Uterus (tissue), 4 donors: ENCODE data around the gene SUPT5H. TPM values are rescaled to one million over a fixed set of nuclear protein-coding genes. Genes with fewer than 3 reads are reported as not detected.
A peak's percentile ranks its signal among the peaks of the same experiment; 100 is the strongest.

Source experiments
- DNase-seq, 2 donors: peaks; one replicate each; pipeline ENCODE4 v3.0.0-alpha.2; 2019 to 2020
- H3K27ac ChIP-seq, 2 donors: fragments of 200-600 bp; sonication (generic); 1 replicate in 1 of 2; 2 replicates in 1 of 2; pipeline ENCODE4 v1.5.1; 2016 to 2018
- H3K27me3 ChIP-seq, 2 donors: fragments of 200-600 bp; sonication (generic); one replicate each; pipeline ENCODE4 v1.5.1; 2018 to 2019; ENCODE audit warnings: control low read depth in 1 of 2
- H3K36me3 ChIP-seq, 2 donors: fragments of 200-600 bp; sonication (generic); one replicate each; pipeline ENCODE4 v1.5.1; 2019; ENCODE audit warnings: control low read depth in 1 of 2
- H3K4me1 ChIP-seq, 2 donors: fragments of 200-600 bp; sonication (generic); one replicate each; pipeline ENCODE4 v1.5.1; 2018 to 2019; ENCODE audit warnings: control low read depth in 1 of 2
- H3K4me3 ChIP-seq, 2 donors: fragments of 200-600 bp; sonication (generic); 1 replicate in 1 of 2; 2 replicates in 1 of 2; pipeline ENCODE4 v1.5.1; 2018 to 2019; ENCODE audit warnings: mild to moderate bottlenecking in 1 of 2
- H3K9me3 ChIP-seq, 2 donors: fragments of 200-600 bp; sonication (generic); one replicate each; pipeline ENCODE4 v1.5.1; 2019; ENCODE audit warnings: control low read depth in 1 of 2
- POLR2A ChIP-seq, 2 donors: fragments of 450-650 bp; IDR thresholded peaks; one replicate each; pipeline ENCODE4 v1.6.1; 2016; ENCODE audit warnings: antibody characterized with exemption in 2 of 2, mild to moderate bottlenecking in 1 of 2, moderate library complexity in 1 of 2
- intact Hi-C: fragments of 100-400 bp; cut with DNase I; formaldehyde crosslinking; loops from one replicate; pipeline ENCODE4 v1.15.1; 2023; ENCODE audit warnings: low total_unique reads
- total RNA-seq, 4 donors: library from RNA; depleted of rRNA in 3 of 4; stranded (reverse); fragments of >200 nt in 3 of 4; gene quantifications; one replicate each; pipeline versions ENCODE4 v1.1.0 to v1.2.4, GENCODE V29; 2014 to 2023
- TF ChIP-seq, protein P1 (sequence below), 4 experiments: fragments of 200-600 bp in 2 of 4; fragments of 450-650 bp in 2 of 4; sonication (generic) in 2 of 4; IDR thresholded peaks; one replicate each; pipeline ENCODE4 v1.5.1; 2016 to 2019; ENCODE audit warnings: antibody characterized with exemption in 4 of 4, mild to moderate bottlenecking in 2 of 4, moderate library complexity in 1 of 4
- donor health status: DM: yes; HTN: yes; CAD: no.

SUPT5H gene
- total RNA-seq, 4 donors from 2014 or later: 11.8 to 119 (median 40.0) TPM

DNA sequence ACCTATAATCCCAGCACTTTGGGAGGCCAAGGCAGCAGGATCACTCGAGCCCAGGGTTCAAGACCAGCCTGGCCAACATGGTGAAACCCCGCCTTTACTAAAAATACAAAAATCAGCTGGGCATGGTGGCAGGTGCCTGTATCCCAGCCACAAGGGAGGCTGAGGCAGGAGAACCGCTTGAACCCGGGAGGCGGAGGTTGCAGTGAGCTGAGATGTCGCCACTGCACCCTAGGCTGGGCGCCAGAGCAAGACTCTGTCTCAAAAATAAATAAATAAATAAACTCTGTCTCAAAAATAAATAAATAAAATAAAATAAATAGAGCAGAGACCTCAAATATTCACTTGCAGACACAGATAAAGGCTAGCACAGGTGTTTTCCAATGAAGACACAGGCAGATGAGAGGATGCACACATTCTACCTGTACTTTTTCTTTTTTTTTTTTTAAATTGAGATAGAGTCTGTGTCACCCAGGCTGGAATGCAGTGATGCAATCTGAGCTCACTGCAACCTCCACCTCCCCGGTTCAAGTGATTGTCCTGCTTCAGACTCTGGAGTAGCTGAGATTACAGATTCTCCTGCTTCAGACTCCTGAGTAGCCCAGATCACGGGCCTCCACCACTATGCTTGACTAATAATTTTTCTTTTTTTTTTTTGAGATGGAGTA is 7.0 kb upstream of the SUPT5H start:
- no peak overlapping the region for H3K4me3 ChIP-seq
- H3K27ac ChIP-seq: no peak overlapping the region
- no peaks in the 10 kb centered on the region for H3K36me3 ChIP-seq
- TF ChIP-seq, protein P1, sequence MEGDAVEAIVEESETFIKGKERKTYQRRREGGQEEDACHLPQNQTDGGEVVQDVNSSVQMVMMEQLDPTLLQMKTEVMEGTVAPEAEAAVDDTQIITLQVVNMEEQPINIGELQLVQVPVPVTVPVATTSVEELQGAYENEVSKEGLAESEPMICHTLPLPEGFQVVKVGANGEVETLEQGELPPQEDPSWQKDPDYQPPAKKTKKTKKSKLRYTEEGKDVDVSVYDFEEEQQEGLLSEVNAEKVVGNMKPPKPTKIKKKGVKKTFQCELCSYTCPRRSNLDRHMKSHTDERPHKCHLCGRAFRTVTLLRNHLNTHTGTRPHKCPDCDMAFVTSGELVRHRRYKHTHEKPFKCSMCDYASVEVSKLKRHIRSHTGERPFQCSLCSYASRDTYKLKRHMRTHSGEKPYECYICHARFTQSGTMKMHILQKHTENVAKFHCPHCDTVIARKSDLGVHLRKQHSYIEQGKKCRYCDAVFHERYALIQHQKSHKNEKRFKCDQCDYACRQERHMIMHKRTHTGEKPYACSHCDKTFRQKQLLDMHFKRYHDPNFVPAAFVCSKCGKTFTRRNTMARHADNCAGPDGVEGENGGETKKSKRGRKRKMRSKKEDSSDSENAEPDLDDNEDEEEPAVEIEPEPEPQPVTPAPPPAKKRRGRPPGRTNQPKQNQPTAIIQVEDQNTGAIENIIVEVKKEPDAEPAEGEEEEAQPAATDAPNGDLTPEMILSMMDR (IDR thresholded peaks at IDR 0.05): no peak
- no peak for TF ChIP-seq POLR2A (IDR thresholded peaks at IDR 0.05)
- no peaks in the 10 kb centered on the region for H3K9me3 ChIP-seq
- DNase-seq: no peak
- H3K4me1 ChIP-seq: peaks cover 0 to 17% of the 10 kb centered on the region in 2 donors
- intact Hi-C loops: no loop called here
- H3K27me3 ChIP-seq: no peaks in the 10 kb centered on the region

- H3K27me3 ChIP-seq: no peaks in the 10 kb centered on the region
- no peak for DNase-seq
- H3K9me3 ChIP-seq: no peaks in the 10 kb centered on the region
- peaks cover 0 to 8% of the 10 kb centered on the region in 2 donors for H3K4me1 ChIP-seq
- peak overlapping the region; percentile 94 to 97 for H3K27ac ChIP-seq
- intact Hi-C loops: no loop called here
- no peaks in the 10 kb centered on the region for H3K36me3 ChIP-seq
- TF ChIP-seq, protein P1 (IDR thresholded peaks at IDR 0.05): no peak
- TF ChIP-seq POLR2A (IDR thresholded peaks at IDR 0.05): no peak
- peak overlapping the region; percentile 70 to 96 for H3K4me3 ChIP-seq
Measured at GRCh38 chr19:39444598-39445195, 685 bp upstream of the SUPT5H start.

DNA sequence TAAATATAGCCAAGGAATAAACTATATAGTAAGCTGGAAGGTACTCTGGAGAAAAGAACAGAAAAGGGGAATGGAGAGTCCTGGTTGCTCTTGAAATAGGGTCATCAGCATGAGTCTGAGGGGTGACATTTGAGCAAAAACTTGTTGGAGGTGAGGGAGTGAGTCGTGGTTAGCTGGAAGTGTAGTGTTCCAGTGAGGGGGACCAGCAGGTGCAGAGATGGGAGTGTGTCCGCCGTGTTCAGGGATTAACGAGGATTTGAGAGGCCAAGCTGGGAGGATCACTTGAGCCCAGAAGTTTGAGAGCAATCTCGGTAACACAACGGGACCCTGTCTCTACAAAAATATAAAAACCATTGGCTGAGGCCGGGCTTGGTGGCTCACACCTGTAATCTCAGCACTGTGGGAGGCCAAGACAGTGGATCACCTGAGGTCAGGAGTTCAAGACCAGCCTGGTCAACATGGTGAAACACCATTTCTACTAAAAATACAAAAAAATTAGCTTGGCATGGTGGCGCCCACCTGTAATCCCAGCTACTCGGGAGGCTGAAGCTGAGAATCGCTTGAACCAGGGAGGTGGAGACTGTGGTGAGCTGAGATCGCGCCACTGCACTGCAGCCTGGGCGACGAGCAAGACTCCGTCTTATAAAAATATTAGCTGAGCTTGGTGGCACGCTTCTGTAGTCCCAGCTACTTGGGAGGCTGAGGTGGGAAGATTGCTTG is 1.1 kb downstream of the SUPT5H start:
- DNase-seq: no peak
- intact Hi-C loops: no loop called here
- H3K27me3 ChIP-seq: no peaks in the 10 kb centered on the region
- H3K9me3 ChIP-seq: no peaks in the 10 kb centered on the region
- H3K4me3 ChIP-seq: peak overlapping the region; percentile 70 to 96
- no peak for TF ChIP-seq POLR2A (IDR thresholded peaks at IDR 0.05)
- TF ChIP-seq, protein P1 (IDR thresholded peaks at IDR 0.05): no peak
- peaks cover 0 to 8% of the 10 kb centered on the region in 2 donors for H3K4me1 ChIP-seq
- no peaks in the 10 kb centered on the region for H3K36me3 ChIP-seq
- H3K27ac ChIP-seq: peak overlapping the region; percentile 94 to 97

DNA sequence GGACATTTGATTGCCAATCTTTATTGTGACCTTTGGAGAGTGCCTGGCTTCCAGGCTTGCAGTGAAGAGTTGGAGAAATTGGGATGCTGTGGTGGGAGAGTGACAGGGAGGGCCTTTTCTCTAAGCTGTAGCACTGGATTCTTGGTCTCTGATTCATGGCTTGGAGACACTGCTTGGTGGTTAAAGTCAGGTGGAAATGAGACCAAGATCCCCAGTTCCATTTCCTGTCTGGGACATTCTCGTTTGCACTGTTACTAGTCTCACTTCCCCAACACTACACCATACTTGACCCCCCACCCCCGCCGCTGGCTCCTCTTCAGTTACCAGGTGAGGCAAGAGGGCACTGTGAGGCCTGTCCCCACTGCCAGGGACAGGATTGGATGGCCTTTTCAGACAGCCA is 2.9 kb downstream of the SUPT5H start:
- no peak for DNase-seq
- Histone ChIP-seq H3K4me3 (no peak overlapping the region), H3K36me3 (no peaks in the 10 kb centered on the region), H3K9me3 (no peaks in the 10 kb centered on the region), H3K27me3 (no peaks in the 10 kb centered on the region), H3K4me1 (peaks cover 0 to 8% of the 10 kb centered on the region in 2 donors), H3K27ac (no peak overlapping the region)
- TF ChIP-seq, protein P1 (IDR thresholded peaks at IDR 0.05): no peak
- TF ChIP-seq POLR2A (IDR thresholded peaks at IDR 0.05): no peak
- intact Hi-C loops: no loop called here
